EL (cell line): ENCODE measurements around the gene SLC4A1AP.

Experiments
- DNase-seq: peaks from one replicate; pipeline ENCODE4 v3.0.0-alpha.2; 2016

Gene SLC4A1AP

GRCh38 chr2:27723372-27724144 lies 59.9 kb downstream of the SLC4A1AP start:
- peak; percentile 80 for DNase-seq

GRCh38 chr2:27724191-27724590 lies 60.5 kb downstream of the SLC4A1AP start:
- no peak for DNase-seq

- peak; percentile 74 for DNase-seq
Measured at GRCh38 chr2:27724905-27725701, 61.4 kb downstream of the SLC4A1AP start.

- DNase-seq: no peak
Measured at GRCh38 chr2:27727257-27727656, 63.6 kb downstream of the SLC4A1AP start.

- no peak for DNase-seq
Measured at GRCh38 chr2:27728081-27728858, 64.6 kb downstream of the SLC4A1AP start.

GRCh38 chr2:27729198-27729597 lies 65.5 kb downstream of the SLC4A1AP start:
- no peak for DNase-seq

GRCh38 chr2:27729614-27730013 lies 65.9 kb downstream of the SLC4A1AP start:
- no peak for DNase-seq

- DNase-seq: no peak
Measured at GRCh38 chr2:27730261-27730662, 66.6 kb downstream of the SLC4A1AP start.

- DNase-seq: no peak
Measured at GRCh38 chr2:27730980-27731691, 67.4 kb downstream of the SLC4A1AP start.

GRCh38 chr2:27734305-27734704 lies 70.6 kb downstream of the SLC4A1AP start:
- no peak for DNase-seq

GRCh38 chr2:27735263-27735904 lies 71.7 kb downstream of the SLC4A1AP start:
- DNase-seq: peak; percentile 70

GRCh38 chr2:27736031-27736889 lies 72.6 kb downstream of the SLC4A1AP start:
- DNase-seq: no peak

- DNase-seq: no peak
Measured at GRCh38 chr2:27736890-27737204, 73.2 kb downstream of the SLC4A1AP start.

- peak; percentile 66 for DNase-seq
Measured at GRCh38 chr2:27737676-27738348, 74.1 kb downstream of the SLC4A1AP start.

GRCh38 chr2:27738349-27739057 lies 74.8 kb downstream of the SLC4A1AP start:
- DNase-seq: no peak

- DNase-seq: no peak
Measured at GRCh38 chr2:27739058-27739373, 75.3 kb downstream of the SLC4A1AP start.

- no peak for DNase-seq
Measured at GRCh38 chr2:27741673-27742072, 78.0 kb downstream of the SLC4A1AP start.

GRCh38 chr2:27742571-27742970 lies 78.9 kb downstream of the SLC4A1AP start:
- DNase-seq: no peak
